Stimulated activated naive CD8-positive, alpha-beta T cell treated with anti-CD3 and anti-CD28 coated beads, Interleukin-15, amount 100 ng/mL, for 72 hours (primary cell): Measurements from ENCODE around the gene CCDC170.
A peak's percentile ranks its signal among the peaks of the same experiment; 100 is the strongest.
"Not testable (repeated sequence)": the region's sequence is repeated elsewhere in the genome, so short reads cannot be mapped to it uniquely, and the experiment has no call there.

Experiments
- ATAC-seq: fragments of 150-1000 bp; cut with Tn5 transposase; 2 replicates; pipeline ENCODE4 v1.10.0; 2021; ENCODE audit warnings: mild to moderate bottlenecking, moderate library complexity
- DNase-seq, 2 donors: peaks; one replicate each; pipeline ENCODE4 v3.0.0; 2021 to 2022
- H3K27ac Mint-ChIP-seq, 2 donors: one replicate each; pipeline ENCODE4 v1.8.0; 2022; ENCODE audit warnings: mild to moderate bottlenecking in 2 of 2, mixed read lengths in 2 of 2, moderate library complexity in 2 of 2
- H3K27me3 Mint-ChIP-seq: one replicate; pipeline ENCODE4 v1.8.0; 2022; ENCODE audit warnings: mixed read lengths
- H3K4me1 Mint-ChIP-seq: one replicate; pipeline ENCODE4 v1.8.0; 2022; ENCODE audit warnings: mild to moderate bottlenecking, mixed read lengths
- H3K4me3 Mint-ChIP-seq, 2 donors: one replicate each; pipeline ENCODE4 v1.8.0; 2022; ENCODE audit warnings: mild to moderate bottlenecking in 2 of 2, mixed read lengths in 2 of 2, moderate library complexity in 1 of 2
- H3K9me3 Mint-ChIP-seq, 2 donors: one replicate each; pipeline ENCODE4 v1.8.0; 2022; ENCODE audit warnings: mixed read lengths in 2 of 2

Gene CCDC170

GRCh38 chr6:151493804-151494234, at the start of gene CCDC170:
TSS of gene CCDC170 (plus strand) at chr6:151494017. CDS start at chr6:151494129, 112 bp downstream.
- peak; percentile 15 to 21 for DNase-seq
- Mint-ChIP-seq H3K27ac (no peak within 1 kb of the TSS), H3K4me1 (peaks cover 21% of the 10 kb centered on the region), H3K27me3 (peaks cover 48% of the 10 kb centered on the region), H3K9me3 (no peaks in the 10 kb centered on the region), H3K4me3 (peak within 1 kb of the TSS; percentile 67 to 82)
- ATAC-seq: peak; percentile 61

GRCh38 chr6:151445482-151445881, 48.3 kb upstream of the CCDC170 start:
- Mint-ChIP-seq H3K9me3 (no peaks in the 10 kb centered on the region), H3K4me1 (peaks cover 33% of the 10 kb centered on the region), H3K27ac (no peak overlapping the region), H3K4me3 (no peak overlapping the region), H3K27me3 (no peaks in the 10 kb centered on the region)
- DNase-seq (no peak), ATAC-seq (no peak)

- no peak overlapping the region for H3K4me3 Mint-ChIP-seq
- ATAC-seq (no peak), DNase-seq (no peak)
- H3K27me3 Mint-ChIP-seq: no peaks in the 10 kb centered on the region
- no peaks in the 10 kb centered on the region for H3K9me3 Mint-ChIP-seq
- peaks cover 25% of the 10 kb centered on the region for H3K4me1 Mint-ChIP-seq
- H3K27ac Mint-ChIP-seq: no peak overlapping the region
These were observed 46.6 kb upstream of the CCDC170 start for GRCh38 chr6:151447237-151447636.

- Mint-ChIP-seq H3K4me1 (peaks cover 22% of the 10 kb centered on the region), H3K9me3 (no peaks in the 10 kb centered on the region), H3K27ac (no peak overlapping the region), H3K4me3 (no peak overlapping the region), H3K27me3 (no peaks in the 10 kb centered on the region)
- ATAC-seq (no peak), DNase-seq (no peak)
These were observed 45.2 kb upstream of the CCDC170 start for GRCh38 chr6:151448623-151449022.

- not testable (repeated sequence) for H3K27me3 Mint-ChIP-seq, H3K9me3 Mint-ChIP-seq, DNase-seq, ATAC-seq
- H3K4me3 Mint-ChIP-seq: peak overlapping the region; percentile 95 to 99
- H3K27ac Mint-ChIP-seq: peak overlapping the region in 1 of 2 donors; percentile 98
- H3K4me1 Mint-ChIP-seq: peaks cover 36% of the 10 kb centered on the region
These were observed 42.9 kb upstream of the CCDC170 start for GRCh38 chr6:151450928-151451327.

- Mint-ChIP-seq H3K27me3 (no peaks in the 10 kb centered on the region), H3K27ac (peak overlapping the region; percentile 95 to 98), H3K9me3 (no peaks in the 10 kb centered on the region), H3K4me3 (peak overlapping the region; percentile 95 to 99), H3K4me1 (peaks cover 36% of the 10 kb centered on the region)
- DNase-seq (no peak), ATAC-seq (peak; percentile 57)
These were observed 42.3 kb upstream of the CCDC170 start for GRCh38 chr6:151451417-151451949.

- H3K9me3 Mint-ChIP-seq: no peaks in the 10 kb centered on the region
- DNase-seq (peak; percentile 98 to 99), ATAC-seq (peak; percentile 99)
- peak within 1 kb of the TSS; percentile 95 to 98 for H3K27ac Mint-ChIP-seq
- no peaks in the 10 kb centered on the region for H3K27me3 Mint-ChIP-seq
- peaks cover 31% of the 10 kb centered on the region for H3K4me1 Mint-ChIP-seq
- peak within 1 kb of the TSS; percentile 95 to 99 for H3K4me3 Mint-ChIP-seq
These were observed 41.7 kb upstream of the CCDC170 start, which contains the start of gene RMND1 for GRCh38 chr6:151451950-151452749. TSS of gene RMND1 (minus strand) at chr6:151452126. CDS start at chr6:151445811, 6,315 bp downstream.

- Mint-ChIP-seq H3K4me1 (peaks cover 30% of the 10 kb centered on the region), H3K27me3 (no peaks in the 10 kb centered on the region), H3K9me3 (no peaks in the 10 kb centered on the region), H3K27ac (peak overlapping the region; percentile 95 to 98), H3K4me3 (peak overlapping the region; percentile 95 to 99)
- DNase-seq (no peak), ATAC-seq (no peak)
These were observed 40.9 kb upstream of the CCDC170 start for GRCh38 chr6:151452750-151453427.

GRCh38 chr6:151455751-151456398, 37.9 kb upstream of the CCDC170 start:
- peaks cover 20% of the 10 kb centered on the region for H3K4me1 Mint-ChIP-seq

GRCh38 chr6:151461673-151462072, 32.1 kb upstream of the CCDC170 start:
- H3K4me3 Mint-ChIP-seq: no peak overlapping the region
- ATAC-seq (no peak), DNase-seq (no peak)
- H3K9me3 Mint-ChIP-seq: no peaks in the 10 kb centered on the region
- no peaks in the 10 kb centered on the region for H3K4me1 Mint-ChIP-seq
- no peaks in the 10 kb centered on the region for H3K27me3 Mint-ChIP-seq
- H3K27ac Mint-ChIP-seq: no peak overlapping the region

More at GRCh38 chr6:151455751-151456398, 37.9 kb upstream of the CCDC170 start:
- H3K27me3 Mint-ChIP-seq, H3K4me3 Mint-ChIP-seq, DNase-seq, H3K27ac Mint-ChIP-seq, H3K9me3 Mint-ChIP-seq, ATAC-seq: not testable (repeated sequence)

GRCh38 chr6:151464702-151465101, 29.1 kb upstream of the CCDC170 start:
- Mint-ChIP-seq H3K4me1 (peaks cover 6% of the 10 kb centered on the region), H3K9me3 (no peaks in the 10 kb centered on the region), H3K27ac (no peak overlapping the region), H3K4me3 (no peak overlapping the region), H3K27me3 (no peaks in the 10 kb centered on the region)
- DNase-seq (no peak), ATAC-seq (no peak)

GRCh38 chr6:151475653-151476523, 17.9 kb upstream of the CCDC170 start:
- ATAC-seq (no peak), DNase-seq (peak; percentile 17 to 23)
- H3K27ac Mint-ChIP-seq: peak overlapping the region in 1 of 2 donors; percentile 33
- H3K4me1 Mint-ChIP-seq: peaks cover 8% of the 10 kb centered on the region
- H3K4me3 Mint-ChIP-seq: no peak overlapping the region
- H3K27me3 Mint-ChIP-seq: no peaks in the 10 kb centered on the region
- H3K9me3 Mint-ChIP-seq: no peaks in the 10 kb centered on the region

GRCh38 chr6:151477726-151478125, 16.1 kb upstream of the CCDC170 start:
- Mint-ChIP-seq H3K9me3 (no peaks in the 10 kb centered on the region), H3K27ac (no peak overlapping the region), H3K27me3 (no peaks in the 10 kb centered on the region), H3K4me1 (peaks cover 14% of the 10 kb centered on the region), H3K4me3 (no peak overlapping the region)
- ATAC-seq (no peak), DNase-seq (no peak)

- no peaks in the 10 kb centered on the region for H3K9me3 Mint-ChIP-seq
- ATAC-seq: no peak
These were observed 15.1 kb upstream of the CCDC170 start for GRCh38 chr6:151478670-151479069.

More at GRCh38 chr6:151478670-151479069, 15.1 kb upstream of the CCDC170 start:
- no peak for DNase-seq
- Mint-ChIP-seq H3K4me3 (no peak overlapping the region), H3K4me1 (peaks cover 14% of the 10 kb centered on the region), H3K27me3 (no peaks in the 10 kb centered on the region), H3K27ac (no peak overlapping the region)
